PC-9 (cell line): ENCODE measurements around the gene ZNF93.

Experiments
- EZH2 ChIP-seq: fragments of 200-600 bp; sonication (generic); IDR thresholded peaks from 2 replicates; pipeline ENCODE4 v1.8.0; 2017; ENCODE audit warnings: antibody characterized with exemption, low read depth
- TF ChIP-seq, protein P1 (sequence below): fragments of 200-600 bp; sonication (generic); conservative IDR thresholded peaks from 2 replicates; pipeline ENCODE4 v1.6.1; 2017; ENCODE audit warnings: mixed run types, antibody characterized with exemption, mild to moderate bottlenecking, moderate library complexity

DNA sequence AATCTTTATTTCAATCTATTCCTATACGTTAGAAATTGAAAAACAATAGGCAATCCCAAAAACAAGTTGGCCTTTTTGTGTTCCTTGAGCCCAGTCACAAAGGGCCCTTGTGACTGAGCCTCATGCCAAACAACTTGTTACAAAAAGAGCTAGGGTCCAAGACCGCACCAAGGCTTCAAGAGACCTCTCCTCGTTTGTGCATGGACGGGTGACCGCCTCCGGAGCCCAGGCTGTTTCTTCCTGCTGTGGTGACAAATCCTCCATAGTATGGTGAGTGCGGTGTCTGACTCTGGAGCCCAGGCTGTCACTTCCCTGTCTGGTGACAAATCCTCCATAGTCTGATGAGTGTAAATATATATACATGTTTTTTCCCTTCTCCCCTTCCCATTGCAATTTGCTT lies 63.7 kb downstream of the ZNF93 start:
- TF ChIP-seq, protein P1, sequence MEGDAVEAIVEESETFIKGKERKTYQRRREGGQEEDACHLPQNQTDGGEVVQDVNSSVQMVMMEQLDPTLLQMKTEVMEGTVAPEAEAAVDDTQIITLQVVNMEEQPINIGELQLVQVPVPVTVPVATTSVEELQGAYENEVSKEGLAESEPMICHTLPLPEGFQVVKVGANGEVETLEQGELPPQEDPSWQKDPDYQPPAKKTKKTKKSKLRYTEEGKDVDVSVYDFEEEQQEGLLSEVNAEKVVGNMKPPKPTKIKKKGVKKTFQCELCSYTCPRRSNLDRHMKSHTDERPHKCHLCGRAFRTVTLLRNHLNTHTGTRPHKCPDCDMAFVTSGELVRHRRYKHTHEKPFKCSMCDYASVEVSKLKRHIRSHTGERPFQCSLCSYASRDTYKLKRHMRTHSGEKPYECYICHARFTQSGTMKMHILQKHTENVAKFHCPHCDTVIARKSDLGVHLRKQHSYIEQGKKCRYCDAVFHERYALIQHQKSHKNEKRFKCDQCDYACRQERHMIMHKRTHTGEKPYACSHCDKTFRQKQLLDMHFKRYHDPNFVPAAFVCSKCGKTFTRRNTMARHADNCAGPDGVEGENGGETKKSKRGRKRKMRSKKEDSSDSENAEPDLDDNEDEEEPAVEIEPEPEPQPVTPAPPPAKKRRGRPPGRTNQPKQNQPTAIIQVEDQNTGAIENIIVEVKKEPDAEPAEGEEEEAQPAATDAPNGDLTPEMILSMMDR = no peak
- TF ChIP-seq EZH2 = no peak
